Embryonic facial prominence (tissue), 1 donor: Measurements from ENCODE around the gene ELOA2.
"Not testable (repeated sequence)": the region's sequence is repeated elsewhere in the genome, so short reads cannot be mapped to it uniquely, and the experiment has no call there.

Experiments
- DNase-seq: peaks from one replicate; pipeline ENCODE4 v3.0.0-alpha.2; 2016; ENCODE audit errors: extremely low spot score

Gene ELOA2, protein sequence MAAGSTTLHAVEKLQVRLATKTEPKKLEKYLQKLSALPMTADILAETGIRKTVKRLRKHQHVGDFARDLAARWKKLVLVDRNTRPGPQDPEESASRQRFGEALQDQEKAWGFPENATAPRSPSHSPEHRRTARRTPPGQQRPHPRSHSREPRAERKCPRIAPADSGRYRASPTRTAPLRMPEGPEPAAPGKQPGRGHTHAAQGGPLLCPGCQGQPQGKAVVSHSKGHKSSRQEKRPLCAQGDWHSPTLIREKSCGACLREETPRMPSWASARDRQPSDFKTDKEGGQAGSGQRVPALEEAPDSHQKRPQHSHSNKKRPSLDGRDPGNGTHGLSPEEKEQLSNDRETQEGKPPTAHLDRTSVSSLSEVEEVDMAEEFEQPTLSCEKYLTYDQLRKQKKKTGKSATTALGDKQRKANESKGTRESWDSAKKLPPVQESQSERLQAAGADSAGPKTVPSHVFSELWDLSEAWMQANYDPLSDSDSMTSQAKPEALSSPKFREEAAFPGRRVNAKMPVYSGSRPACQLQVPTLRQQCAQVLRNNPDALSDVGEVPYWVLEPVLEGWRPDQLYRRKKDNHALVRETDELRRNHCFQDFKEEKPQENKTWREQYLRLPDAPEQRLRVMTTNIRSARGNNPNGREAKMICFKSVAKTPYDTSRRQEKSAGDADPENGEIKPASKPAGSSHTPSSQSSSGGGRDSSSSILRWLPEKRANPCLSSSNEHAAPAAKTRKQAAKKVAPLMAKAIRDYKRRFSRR

DNA sequence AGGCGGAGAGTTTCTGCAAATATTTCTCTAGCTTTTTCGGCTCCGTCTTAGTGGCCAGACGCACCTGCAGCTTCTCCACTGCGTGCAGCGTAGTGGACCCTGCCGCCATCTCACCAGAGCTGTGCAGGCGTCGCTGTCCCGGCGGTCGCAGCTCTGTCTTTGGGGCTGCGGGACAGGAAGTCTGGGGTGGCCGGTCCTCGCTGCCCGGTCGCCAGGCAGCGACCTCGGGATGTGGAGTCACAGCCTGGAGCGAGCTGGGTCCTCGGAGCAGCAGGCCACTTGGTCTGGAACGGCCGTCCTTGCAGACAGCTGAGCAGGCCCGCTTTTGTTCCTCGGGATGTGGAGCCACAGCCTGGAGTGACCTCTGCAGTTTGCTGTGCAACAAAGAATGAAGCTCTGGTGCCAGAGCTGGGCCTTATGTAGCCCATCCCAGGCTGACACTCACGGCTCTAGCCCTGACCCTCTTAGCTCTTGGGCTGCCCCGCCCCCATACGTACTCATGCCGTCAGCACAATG, at the start of gene ELOA2:
Gene ELOA2, minus strand, starts transcription at position 466 of the 516 bp plus-strand sequence. Its CDS starts 357 bp downstream, at position 109.
- DNase-seq: no peak

DNA sequence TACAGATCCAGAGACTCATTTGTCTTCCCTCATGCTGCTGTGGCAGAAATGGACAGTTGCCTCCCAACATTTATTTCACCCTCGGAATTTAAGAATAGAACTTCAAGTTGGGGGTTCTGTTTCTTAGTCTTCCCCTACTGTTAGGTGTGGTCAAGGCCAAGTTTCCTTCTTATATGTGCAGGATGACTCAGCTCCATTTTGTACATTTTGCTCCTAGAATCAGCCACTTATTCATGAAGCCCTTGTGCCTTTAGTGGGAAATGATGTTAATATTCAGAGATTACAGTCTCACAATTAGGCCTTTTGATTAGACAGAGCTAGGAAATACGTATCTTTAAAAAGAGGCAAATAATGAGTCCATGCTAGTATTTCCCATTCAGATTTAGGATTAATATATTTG, 46.2 kb upstream of the ELOA2 start:
- no peak for DNase-seq

DNA sequence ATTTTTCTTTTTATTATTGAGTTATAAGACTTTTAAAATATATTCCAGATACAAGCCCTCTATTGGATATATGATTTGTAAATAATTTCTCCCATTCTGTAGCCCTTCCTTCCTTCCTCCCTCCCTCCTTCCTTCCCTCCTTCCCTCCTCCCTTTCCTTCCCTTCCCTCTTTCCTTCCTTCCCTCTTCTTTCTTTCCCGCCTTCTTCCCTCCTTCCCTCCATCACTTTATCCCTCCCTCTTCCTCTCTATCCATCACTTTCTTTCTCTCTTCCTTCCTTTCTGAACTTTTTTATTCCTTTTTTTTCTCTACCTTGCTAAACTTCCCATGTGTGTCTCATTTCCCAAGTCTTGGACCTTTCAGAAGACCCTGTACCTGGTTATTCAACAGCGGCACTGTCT, 45.5 kb upstream of the ELOA2 start:
- no peak for DNase-seq

DNA sequence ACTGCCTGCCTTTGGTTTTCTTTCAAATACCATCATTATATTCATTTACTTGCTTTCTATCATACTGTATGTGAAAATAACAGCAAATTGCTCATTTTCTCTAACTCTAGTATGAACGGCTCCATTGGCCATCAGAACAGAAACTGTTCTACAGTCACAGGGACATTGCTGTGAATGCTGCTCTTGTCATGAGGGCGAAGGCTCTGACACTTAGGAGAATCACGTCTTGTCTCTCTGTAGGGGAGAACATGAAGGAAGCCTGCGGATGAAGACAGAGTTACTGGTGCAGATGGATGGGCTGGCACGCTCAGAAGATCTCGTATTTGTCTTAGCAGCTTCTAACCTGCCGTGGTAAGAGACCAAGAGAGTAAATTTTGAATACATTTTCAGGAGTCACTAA, 41.7 kb upstream of the ELOA2 start:
- DNase-seq: no peak

DNA sequence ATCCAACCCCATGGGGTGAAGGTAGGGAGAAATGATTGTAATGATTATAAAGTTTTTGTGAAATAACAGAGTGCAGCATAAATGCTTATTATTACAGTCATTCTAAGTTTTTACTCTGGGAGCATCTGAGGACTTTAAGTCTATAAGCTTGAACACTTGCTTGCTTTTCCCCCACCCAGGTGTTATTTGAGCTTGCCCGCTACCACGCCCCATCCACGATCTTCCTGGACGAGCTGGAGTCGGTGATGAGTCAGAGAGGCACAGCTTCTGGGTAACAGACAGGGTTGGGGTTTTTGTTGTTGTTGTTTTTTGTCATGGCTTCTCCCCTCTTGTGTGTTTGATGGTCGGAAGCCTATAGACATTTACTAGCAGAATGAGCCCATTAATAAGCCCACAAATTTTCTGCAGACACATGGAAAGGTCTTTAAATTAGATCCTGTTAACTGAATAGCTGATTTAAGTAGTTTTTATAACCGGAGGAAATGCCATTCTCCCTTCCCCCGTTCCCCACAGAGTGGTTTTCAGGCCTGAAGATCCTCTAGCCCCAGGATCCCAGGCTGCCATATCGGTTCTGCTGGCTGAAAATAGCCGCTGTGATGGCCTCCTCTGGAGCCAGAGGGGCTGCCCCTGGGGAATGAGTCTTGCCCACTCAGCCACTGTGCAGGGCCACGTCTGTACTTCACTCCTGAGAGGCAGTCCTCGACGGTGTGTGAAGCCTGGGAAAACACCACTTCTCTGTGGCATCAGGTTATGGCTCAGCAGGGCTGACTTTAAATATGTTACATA, 39.9 kb upstream of the ELOA2 start:
- no peak for DNase-seq

GRCh38 chr18:47067648-47068047, 32.2 kb upstream of the ELOA2 start:
- DNase-seq: no peak

GRCh38 chr18:47063096-47063495, 27.7 kb upstream of the ELOA2 start:
- DNase-seq: no peak

DNA sequence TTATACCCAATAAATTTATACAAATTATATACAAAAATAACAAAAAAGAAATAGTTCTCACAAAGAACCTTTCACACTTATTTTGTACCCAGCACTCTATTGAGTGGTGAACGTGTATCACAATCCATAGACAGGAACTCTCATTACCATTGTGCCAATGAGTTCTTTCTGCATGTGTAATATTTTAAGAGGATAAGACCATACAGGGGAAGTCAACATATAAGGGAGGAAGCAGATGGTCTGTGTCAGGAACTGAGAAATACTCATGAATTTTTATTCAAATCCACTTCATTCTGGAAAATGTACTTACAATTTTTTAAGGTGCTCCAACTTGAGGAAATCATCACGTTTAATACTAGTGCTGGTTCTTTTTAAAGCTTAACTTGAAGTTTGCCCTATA, 27.1 kb upstream of the ELOA2 start:
- no peak for DNase-seq

- no peak for DNase-seq
Observed at GRCh38 chr18:47054369-47054768, 18.9 kb upstream of the ELOA2 start.

DNA sequence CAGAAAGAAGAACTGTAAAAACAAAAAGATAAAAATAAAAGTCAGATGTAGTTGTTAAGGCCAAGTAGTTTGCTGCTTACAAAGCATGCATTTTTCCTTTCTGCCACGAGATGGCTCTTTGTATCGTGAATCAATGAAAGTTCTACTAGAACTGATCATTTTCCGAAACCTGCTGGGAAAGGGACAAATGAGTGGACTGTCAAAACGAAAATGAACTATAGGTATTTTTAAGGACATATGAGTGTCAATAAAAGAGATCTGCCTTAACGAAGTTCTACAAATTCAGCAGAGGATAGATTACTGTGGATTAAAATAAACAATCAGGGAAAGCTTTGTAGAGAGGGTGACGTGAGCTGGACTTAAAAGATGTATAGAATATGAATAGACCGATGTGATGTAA, 15.0 kb upstream of the ELOA2 start:
- DNase-seq: no peak

DNA sequence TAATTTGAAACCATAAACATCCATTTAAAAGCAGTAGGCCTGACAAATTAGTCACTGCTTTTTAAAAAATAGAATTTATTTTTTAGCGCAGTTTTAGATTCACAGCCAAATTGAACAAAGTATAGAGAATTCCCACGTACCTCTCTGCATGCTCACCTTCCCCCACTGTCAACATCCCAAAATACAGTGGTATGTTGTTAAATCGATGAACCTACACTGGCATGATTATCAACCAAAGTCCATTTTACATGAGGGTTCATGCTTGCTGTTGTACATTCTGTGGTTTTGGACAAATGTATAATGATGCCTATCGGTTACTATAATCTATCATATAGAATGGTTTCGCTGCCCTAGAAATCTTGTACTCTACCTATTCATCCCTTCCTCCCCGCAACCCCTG, 5.6 kb upstream of the ELOA2 start:
- DNase-seq: no peak

- DNase-seq: no peak
Observed at GRCh38 chr18:47036927-47037578, 1.6 kb upstream of the ELOA2 start.

- DNase-seq: no peak
Observed at GRCh38 chr18:47036298-47036874, 965 bp upstream of the ELOA2 start.

DNA sequence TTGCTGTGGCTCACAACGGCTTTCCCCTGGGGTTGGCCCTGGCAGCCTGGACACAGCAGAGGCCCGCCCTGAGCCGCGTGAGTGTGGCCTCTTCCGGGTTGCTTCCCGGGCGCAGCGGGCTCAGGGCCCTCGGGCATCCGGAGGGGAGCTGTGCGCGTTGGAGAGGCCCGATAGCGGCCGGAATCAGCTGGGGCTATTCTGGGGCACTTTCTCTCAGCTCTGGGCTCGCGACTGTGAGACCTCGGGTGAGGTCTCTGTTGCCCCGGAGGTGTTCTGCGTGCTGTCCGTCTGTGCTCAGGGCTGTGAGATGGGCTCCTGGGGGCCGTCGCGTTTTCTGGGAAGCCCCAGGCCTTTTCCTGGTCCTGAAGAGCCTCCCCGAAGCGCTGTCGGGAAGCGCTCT, 830 bp downstream of the ELOA2 start:
- not testable (repeated sequence) for DNase-seq

- no peak for DNase-seq
Observed at GRCh38 chr18:47032945-47033344, 2.5 kb downstream of the ELOA2 start.

DNA sequence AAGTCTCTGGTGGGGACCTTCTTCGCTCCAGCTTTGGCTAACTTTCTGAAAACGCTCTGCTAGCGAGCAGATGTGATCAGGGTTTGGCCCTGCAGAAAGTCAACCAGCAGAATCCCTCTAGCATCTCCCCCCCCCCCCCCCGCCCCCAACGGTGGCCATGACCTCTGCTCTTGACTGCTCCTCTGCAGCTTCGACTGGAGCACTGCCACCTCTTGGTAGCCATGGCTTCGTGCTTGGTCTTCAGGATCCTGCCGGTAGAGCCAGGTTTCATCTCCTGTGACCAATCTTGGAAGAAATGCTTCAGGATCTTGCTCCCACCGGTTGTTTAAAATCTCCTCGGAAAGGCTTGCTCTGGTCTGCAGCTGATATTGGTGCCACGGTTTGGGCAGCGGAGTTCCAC, 4.5 kb downstream of the ELOA2 start:
- DNase-seq: not testable (repeated sequence)

DNA sequence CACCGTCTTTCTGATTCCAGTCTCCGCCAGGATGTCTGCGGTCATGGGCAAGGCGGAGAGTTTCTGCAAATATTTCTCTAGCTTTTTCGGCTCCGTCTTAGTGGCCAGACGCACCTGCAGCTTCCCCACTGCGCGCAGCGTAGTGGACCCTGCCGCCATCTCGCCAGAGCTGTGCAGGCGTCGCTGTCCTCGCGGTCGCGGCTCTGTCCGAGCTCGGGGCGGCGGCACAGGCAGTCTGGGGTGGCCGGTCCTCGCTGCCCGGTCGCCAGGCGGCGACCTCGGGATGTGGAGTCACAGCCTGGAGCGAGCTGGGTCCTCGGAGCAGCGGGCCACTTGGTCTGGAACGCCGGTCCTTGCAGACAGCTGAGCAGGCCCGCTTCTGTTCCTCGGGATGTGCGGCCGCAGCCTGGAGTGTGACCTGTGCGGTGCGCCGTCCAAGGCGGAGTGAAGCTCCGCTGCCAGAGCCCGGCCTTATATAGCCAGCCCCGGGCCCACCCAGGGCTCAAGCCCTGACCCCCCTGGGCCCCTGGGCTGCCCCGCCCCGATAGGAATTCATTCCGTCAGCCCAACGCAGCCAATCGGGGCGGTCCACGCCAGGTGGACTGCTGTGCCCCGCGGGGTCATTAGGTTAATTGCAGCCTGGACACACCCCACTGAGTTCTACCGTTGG, 5.6 kb downstream of the ELOA2 start:
- not testable (repeated sequence) for DNase-seq

DNA sequence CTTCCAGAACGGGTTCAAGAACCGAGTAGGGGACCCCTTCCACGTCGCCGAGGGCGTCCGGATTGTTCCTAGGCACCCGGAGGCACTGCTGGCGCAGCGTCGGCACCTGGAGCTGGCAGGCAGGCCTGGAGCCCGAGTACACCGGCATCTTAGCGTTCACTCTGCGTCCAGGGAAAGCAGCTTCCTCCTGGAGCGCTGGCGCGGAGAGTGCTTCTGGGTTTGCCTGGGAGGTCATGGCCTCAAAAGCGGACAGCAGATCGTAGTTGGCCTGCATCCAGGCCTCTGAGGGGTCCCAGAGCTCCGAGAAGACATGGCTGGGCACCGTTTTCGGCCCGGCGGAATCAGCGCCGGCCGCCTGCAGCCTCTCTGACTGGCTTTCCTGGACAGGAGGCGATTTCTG, 6.7 kb downstream of the ELOA2 start:
- not testable (repeated sequence) for DNase-seq

DNA sequence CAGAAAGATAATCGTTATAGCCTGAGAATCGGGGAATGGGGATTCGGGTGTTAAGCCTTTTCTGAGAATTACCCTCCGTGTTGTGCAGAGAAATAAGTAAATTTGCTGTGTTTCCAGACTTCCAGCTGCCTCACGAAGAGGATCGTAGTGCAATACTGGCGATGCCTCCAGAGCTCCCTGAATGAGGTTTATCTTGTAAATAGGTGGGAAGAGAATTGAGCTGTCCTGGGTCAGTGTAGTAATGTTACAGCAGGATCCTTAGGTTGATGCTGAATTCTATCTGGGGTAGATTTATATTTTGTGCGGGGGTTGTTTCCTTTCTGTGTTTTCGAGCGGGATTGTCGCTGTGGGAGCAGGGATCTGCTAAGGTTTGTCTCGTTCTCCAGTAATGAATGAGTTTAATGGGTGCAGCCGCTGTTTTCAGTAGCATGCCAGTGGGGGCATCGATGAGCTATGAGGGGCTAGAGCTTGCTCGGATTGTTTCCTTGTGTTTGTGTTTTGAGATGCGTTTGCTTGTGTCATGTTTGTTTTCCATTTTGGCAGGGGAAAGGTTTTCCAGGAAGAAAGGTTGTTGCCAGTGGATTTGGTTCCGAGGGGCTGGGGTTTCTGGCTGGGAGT, 9.8 kb downstream of the ELOA2 start:
- DNase-seq: not testable (repeated sequence)
